K562 (cell line): ENCODE data around the gene PSMG3. TPM values are rescaled to one million over a fixed set of nuclear protein-coding genes. Genes with fewer than 3 reads are reported as not detected.

Experiments
- BCLAF1 ChIP-seq, 2 experiments: fragments of 450-650 bp in 1 of 2; IDR thresholded peaks; 2 replicates each; pipeline ENCODE4 v1.6.1; 2011 to 2017; ENCODE audit warnings: low read depth in 2 of 2, antibody characterized with exemption in 1 of 2, borderline replicate concordance in 1 of 2, low read length in 1 of 2, mild to moderate bottlenecking in 1 of 2, mixed read lengths in 1 of 2; ENCODE audit not compliant: control insufficient read depth in 1 of 2
- CTBP1 ChIP-seq: fragments of 450-650 bp; IDR thresholded peaks from 2 replicates; pipeline ENCODE4 v1.6.1; 2016; ENCODE audit warnings: borderline replicate concordance
- ELF1 ChIP-seq: fragments of 200-800 bp; sonication (Bioruptor generic); IDR thresholded peaks from 2 replicates; pipeline ENCODE4 v1.6.1; 2016; ENCODE audit warnings: missing genetic modification characterization, missing compliant biosample characterization
- ID3 ChIP-seq, 2 experiments: fragments of 250-450 bp in 1 of 2; fragments of 450-650 bp in 1 of 2; sonication (Bioruptor Pico) in 1 of 2; IDR thresholded peaks; 2 replicates each; pipeline versions ENCODE4 v1.6.1 to v1.8.0; 2016 to 2021; ENCODE audit warnings: mild to moderate bottlenecking in 2 of 2, moderate library complexity in 2 of 2, missing compliant biosample characterization in 1 of 2, missing genetic modification characterization in 1 of 2
- MAX ChIP-seq: sonication (generic); formaldehyde crosslinking; IDR thresholded peaks from 2 replicates; pipeline ENCODE4 v1.9.0; 2022; ENCODE audit warnings: mild to moderate bottlenecking, missing genetic modification reagents
- PPARD ChIP-seq: fragments of 250-450 bp; sonication (Bioruptor Pico); IDR thresholded peaks from 2 replicates; pipeline ENCODE4 v1.8.0; 2022; ENCODE audit warnings: inconsistent platforms, mild to moderate bottlenecking, moderate library complexity
- PRMT5 ChIP-seq: sonication (generic); formaldehyde crosslinking; IDR thresholded peaks from 2 replicates; pipeline ENCODE4 v1.5.0; 2020; ENCODE audit warnings: missing genetic modification reagents
- PRPF4 ChIP-seq: fragments of 200-400 bp; formaldehyde crosslinking; IDR thresholded peaks from one replicate; pipeline ENCODE4 v1.6.1; 2017; ENCODE audit warnings: low read length, low read depth, mild to moderate bottlenecking; ENCODE audit not compliant: insufficient read depth, poor library complexity, severe bottlenecking
- SAP30 ChIP-seq: fragments of 200-600 bp; sonication (generic); IDR thresholded peaks from 2 replicates; pipeline ENCODE4 v1.6.1; 2012; ENCODE audit warnings: borderline replicate concordance, low read depth, mild to moderate bottlenecking, moderate library complexity, low read length, control low read depth, inconsistent platforms; ENCODE audit not compliant: insufficient read depth, poor library complexity, severe bottlenecking
- SNIP1 ChIP-seq: fragments of 450-650 bp; IDR thresholded peaks from 2 replicates; pipeline ENCODE4 v1.7.1; 2017; ENCODE audit warnings: low read depth, mild to moderate bottlenecking
- STAG1 ChIP-seq: sonication (generic); formaldehyde crosslinking; IDR thresholded peaks from 2 replicates; pipeline ENCODE4 v1.5.0; 2020; ENCODE audit warnings: missing genetic modification reagents, borderline replicate concordance
- TRIM25 ChIP-seq: fragments of 450-650 bp; IDR thresholded peaks from 2 replicates; pipeline ENCODE4 v1.7.0; 2016; ENCODE audit warnings: borderline replicate concordance
- UBTF ChIP-seq, 2 experiments: IDR thresholded peaks; 2 replicates each; pipeline ENCODE4 v1.6.1; 2012; ENCODE audit warnings: improper control_type of control experiment in 2 of 2, low read depth in 2 of 2, low read length in 2 of 2, borderline replicate concordance in 1 of 2
- ZEB2 ChIP-seq: fragments of 450-650 bp; IDR thresholded peaks from 2 replicates; pipeline ENCODE4 v1.6.1; 2016
- ZNF175 ChIP-seq: fragments of 200-800 bp; sonication (Bioruptor generic); IDR thresholded peaks from 2 replicates; pipeline ENCODE4 v1.6.1; 2016; ENCODE audit warnings: low read depth, mild to moderate bottlenecking, missing genetic modification characterization, missing compliant biosample characterization
- ZNF780A ChIP-seq: fragments of 250-450 bp; sonication (Bioruptor Pico); IDR thresholded peaks from 2 replicates; pipeline ENCODE4 v1.5.0; 2021; ENCODE audit warnings: mild to moderate bottlenecking
- polyA plus RNA-seq, 8 experiments: library from polyadenylated mRNA; depleted of rRNA in 4 of 8; stranded (reverse) in 5 of 8; unstranded in 3 of 8; fragments of >200 nt; fragmentation: Nextera tagmentation in 2 of 8; fragmentation: Illumina TruSeq in 1 of 8; extraction: Ambion mirVana in 2 of 8; extraction: Trizol in 1 of 8; gene quantifications; 2 replicates each; pipeline versions ENCODE4 v1.2.1 to v1.2.3, GENCODE V29; 2011 to 2014; ENCODE audit warnings: inconsistent platforms in 1 of 8, missing spikeins in 1 of 8
- total RNA-seq, 7 experiments: library from RNA; depleted of rRNA in 6 of 7; stranded (reverse); fragments of >200 nt in 6 of 7; fragmentation: Illumina TruSeq in 2 of 7; extraction: Trizol in 2 of 7; gene quantifications; 2 replicates each; pipeline versions ENCODE4 v1.2.1 to v1.2.3, GENCODE V29; 2011 to 2021; ENCODE audit warnings: low replicate concordance in 1 of 7

Gene PSMG3
- total and polyA plus RNA-seq, 9 of the 15 experiments (the other 6 are each of a cell fraction or from before 2014, with no cell fraction given) = 34.8 to 122 (median 80.1) TPM

- peak; percentile 89 for TF ChIP-seq ELF1 (tag)
- TF ChIP-seq PRMT5 (CRISPR knock-in tag) = peak; percentile 76; the same call in 1 of the 2 replicates
- TF ChIP-seq ID3 (CRISPR knock-in tag; IDR thresholded peaks at IDR 0.05) = no peak
- TF ChIP-seq ID3 (tag; IDR thresholded peaks at IDR 0.05) = peak; percentile 40; the same call in 1 of the 2 replicates
- peak in 1 of 2 experiments; percentile 89; a peak in 2 of 4 replicates for TF ChIP-seq BCLAF1 (IDR thresholded peaks at IDR 0.05; ENCODE audit: borderline replicate concordance in 1 of 2, control insufficient read depth in 1 of 2, low read depth in 2 of 2, low read length in 1 of 2)
- TF ChIP-seq PRPF4 = no peak
- peak; percentile 60 for TF ChIP-seq MAX
- no peak for TF ChIP-seq ZNF175 (CRISPR knock-in tag)
- peak; percentile 86; the same call in 1 of the 2 replicates for TF ChIP-seq CTBP1
- no peak for TF ChIP-seq STAG1
- TF ChIP-seq UBTF (IDR thresholded peaks at IDR 0.05; ENCODE audit: borderline replicate concordance in 1 of 2, low read depth in 2 of 2, low read length in 2 of 2) = peak; percentile 77 to 79; a peak in 3 of 4 replicates
- peak; percentile 96 for TF ChIP-seq ZEB2
- TF ChIP-seq ZNF780A (CRISPR knock-in tag) = no peak
- TF ChIP-seq TRIM25 = no peak
- no peak for TF ChIP-seq SNIP1
- no peak for TF ChIP-seq PPARD (CRISPR knock-in tag)
- TF ChIP-seq SAP30 = no peak
These were observed at the start of gene PSMG3 (continued) for GRCh38 chr7:1569833-1570632.
